Stimulated activated CD8-positive, alpha-beta memory T cell treated with anti-CD3 and anti-CD28 coated beads, Interleukin-15, amount 100 ng/mL, for 48 hours (primary cell): ENCODE data around the gene HAVCR1.

Experiments used
- DNase-seq, 2 donors: peaks; one replicate each; pipeline ENCODE4 v3.0.0-alpha.2; 2020; ENCODE audit warnings: low read depth in 2 of 2

HAVCR1 gene

DNA sequence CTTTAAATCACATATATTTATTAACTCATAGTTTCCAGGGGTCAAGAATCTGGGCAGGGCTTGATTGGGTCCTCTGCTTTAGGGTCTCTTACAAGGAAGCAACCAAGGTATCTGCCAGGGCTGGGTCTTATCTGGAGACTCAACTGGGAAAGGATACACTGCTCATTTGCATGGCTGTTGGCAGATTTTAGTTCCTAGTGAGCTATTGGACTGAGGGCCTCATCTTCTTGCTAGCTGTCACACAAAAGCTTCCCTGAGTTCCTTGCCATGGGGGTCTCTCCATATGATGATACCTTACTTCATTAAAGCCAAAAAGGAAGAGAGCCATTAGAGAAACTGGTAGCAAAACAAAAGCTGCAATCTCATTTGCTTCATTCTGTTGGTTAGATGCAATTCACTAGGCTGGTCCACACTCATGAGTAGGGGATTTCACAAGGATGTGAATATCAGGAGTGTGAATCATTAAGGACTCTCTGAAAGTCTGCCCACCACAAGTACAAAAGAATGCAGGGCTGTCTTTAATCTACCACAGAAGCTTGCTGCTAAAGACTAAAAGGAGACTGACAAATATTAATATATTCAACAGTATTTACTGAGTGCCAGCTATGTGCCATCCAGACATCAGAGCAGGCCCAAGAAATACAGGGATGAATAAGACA is 53.9 kb downstream of the HAVCR1 start:
- DNase-seq: no peak

DNA sequence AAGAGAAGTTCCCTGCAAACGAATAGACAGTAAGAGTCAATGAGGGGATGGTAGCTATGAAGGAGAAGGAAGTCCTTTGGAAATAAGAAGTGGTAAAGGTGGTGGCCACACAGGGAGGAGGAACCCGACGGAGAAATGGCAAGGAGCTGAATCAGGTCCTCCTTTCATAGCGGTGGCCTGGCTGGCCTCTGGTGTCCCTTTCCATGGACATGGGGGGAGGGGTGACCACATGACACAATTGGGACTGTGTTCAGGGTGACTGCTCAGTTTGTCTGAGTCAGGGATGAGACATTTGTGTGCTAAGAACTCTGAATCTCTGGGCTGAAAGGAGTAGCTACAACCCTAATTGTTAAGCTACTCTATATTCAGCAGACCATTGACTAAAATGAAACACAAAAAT is 67.2 kb downstream of the HAVCR1 start:
- DNase-seq: no peak

DNA sequence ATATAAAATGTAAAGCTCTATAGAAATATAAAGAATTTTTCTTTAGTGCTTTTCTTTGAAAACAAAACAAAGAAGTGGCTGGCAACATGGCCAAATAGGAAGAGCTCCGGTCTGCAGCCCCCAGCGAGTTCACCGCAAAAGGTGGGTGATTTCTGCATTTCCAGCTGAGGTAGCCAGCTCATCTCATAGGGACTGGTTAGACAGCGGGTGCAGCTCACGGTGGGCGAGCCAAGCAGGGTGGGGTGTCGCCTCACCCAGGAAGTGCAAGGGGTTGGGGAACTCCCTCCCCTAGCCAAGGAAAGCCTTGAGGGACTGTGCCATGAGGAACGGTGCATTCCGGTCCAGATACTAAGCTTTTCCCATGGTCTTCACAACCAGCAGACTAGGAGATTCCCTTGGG is 74.9 kb downstream of the HAVCR1 start:
- DNase-seq: no peak

DNA sequence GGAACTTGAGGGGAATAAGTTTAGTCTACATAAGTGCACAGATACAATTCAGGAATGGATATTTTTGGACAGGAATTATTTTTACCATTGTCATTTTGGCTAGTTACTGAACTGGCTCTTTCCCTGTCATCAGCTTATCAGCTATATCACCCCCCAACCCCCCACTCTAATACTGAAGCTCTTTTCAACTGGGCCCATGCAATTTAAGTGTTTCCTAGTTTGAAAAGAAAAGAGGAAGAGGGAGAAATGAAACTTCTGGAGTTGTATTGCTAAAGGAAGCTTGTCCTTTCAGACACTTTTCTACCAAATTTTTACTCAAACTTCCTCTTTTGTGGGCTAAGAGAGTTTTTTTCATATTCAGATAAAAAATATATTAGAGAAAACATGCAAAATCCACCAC is 77.4 kb downstream of the HAVCR1 start:
- no peak for DNase-seq
